Stimulated activated CD4-positive, alpha-beta T cell treated with anti-CD3 and anti-CD28 coated beads, Interleukin-4, amount 100 ng/mL, for 48 hours (primary cell): ENCODE results near the gene IWS1.
"Not testable (repeated sequence)": the region's sequence is repeated elsewhere in the genome, so short reads cannot be mapped to it uniquely, and the experiment has no call there.

Experiments
- DNase-seq, 2 donors: peaks; one replicate each; pipeline ENCODE4 v3.0.0-alpha.2; 2020; ENCODE audit warnings: low read depth in 2 of 2

IWS1 gene

GRCh38 chr2:127526132-127527000 is at the start of gene IWS1:
TSS of gene IWS1 (minus strand) at chr2:127526489. CDS start at chr2:127526208, 281 bp downstream.
- peak; percentile 85 to 91 for DNase-seq

GRCh38 chr2:127575941-127576432 is 49.7 kb upstream of the IWS1 start:
- DNase-seq = no peak

- DNase-seq = no peak
Measured at GRCh38 chr2:127575185-127575765, 49.0 kb upstream of the IWS1 start.

DNA sequence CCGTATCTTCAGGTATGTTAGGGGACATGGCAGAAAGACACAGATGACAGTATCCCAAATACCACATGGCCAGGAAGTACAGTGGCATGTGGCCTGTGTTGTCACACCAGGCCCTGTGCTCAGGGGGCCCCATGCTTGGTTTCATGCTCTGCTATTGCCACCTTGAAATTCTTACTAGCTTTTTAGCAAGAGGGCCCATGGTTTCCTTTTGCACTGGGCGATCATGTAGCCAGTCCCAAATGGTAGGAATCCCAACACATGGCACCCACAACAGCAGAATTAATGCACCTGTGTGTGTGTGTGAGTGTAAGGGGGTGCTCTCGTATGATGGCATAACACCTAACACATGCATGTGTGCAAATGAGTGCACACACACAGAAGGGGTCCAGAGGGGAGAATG is 48.4 kb upstream of the IWS1 start:
- DNase-seq = no peak

GRCh38 chr2:127573771-127574170 is 47.5 kb upstream of the IWS1 start:
- DNase-seq = no peak

DNA sequence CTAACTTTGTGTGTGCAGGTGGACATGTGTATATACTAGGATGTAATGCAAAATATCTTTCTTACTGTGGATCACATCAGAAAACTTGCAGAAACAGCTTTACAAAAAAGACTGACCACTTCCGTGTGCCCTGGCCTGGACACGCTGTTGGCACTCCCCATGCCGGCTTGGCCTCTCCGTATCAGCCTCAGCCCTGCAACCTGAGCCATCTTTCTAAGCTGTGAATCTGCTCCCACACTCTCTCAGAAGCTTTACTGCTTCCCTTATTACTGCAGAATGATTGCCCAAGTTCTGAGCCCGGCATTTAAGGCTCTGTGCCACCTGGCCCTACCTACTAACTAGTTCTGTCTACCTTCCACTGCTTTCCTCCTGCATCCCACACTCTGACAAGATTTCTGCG is 47.0 kb upstream of the IWS1 start:
- DNase-seq = no peak

DNA sequence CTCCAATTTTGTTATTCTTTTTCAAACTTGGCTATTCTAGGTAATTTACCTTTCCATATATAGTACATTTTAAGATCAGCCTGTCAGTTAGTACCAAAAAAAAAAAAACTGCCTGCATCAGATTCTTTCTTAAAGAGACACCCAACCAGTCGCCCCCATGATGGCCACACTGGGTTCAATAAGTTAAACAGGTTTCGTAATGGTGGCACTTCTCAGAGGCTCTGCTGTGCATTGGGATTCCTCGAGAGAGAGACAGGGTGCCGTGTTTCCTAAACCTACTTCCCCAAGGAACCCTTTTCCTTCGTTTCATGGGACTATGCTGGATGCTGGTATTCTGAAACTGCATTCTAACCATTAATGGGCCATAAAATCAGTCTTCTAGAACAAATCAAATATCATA is 46.6 kb upstream of the IWS1 start:
- DNase-seq = no peak

GRCh38 chr2:127572352-127572751 is 46.1 kb upstream of the IWS1 start:
- DNase-seq = not testable (repeated sequence)

DNA sequence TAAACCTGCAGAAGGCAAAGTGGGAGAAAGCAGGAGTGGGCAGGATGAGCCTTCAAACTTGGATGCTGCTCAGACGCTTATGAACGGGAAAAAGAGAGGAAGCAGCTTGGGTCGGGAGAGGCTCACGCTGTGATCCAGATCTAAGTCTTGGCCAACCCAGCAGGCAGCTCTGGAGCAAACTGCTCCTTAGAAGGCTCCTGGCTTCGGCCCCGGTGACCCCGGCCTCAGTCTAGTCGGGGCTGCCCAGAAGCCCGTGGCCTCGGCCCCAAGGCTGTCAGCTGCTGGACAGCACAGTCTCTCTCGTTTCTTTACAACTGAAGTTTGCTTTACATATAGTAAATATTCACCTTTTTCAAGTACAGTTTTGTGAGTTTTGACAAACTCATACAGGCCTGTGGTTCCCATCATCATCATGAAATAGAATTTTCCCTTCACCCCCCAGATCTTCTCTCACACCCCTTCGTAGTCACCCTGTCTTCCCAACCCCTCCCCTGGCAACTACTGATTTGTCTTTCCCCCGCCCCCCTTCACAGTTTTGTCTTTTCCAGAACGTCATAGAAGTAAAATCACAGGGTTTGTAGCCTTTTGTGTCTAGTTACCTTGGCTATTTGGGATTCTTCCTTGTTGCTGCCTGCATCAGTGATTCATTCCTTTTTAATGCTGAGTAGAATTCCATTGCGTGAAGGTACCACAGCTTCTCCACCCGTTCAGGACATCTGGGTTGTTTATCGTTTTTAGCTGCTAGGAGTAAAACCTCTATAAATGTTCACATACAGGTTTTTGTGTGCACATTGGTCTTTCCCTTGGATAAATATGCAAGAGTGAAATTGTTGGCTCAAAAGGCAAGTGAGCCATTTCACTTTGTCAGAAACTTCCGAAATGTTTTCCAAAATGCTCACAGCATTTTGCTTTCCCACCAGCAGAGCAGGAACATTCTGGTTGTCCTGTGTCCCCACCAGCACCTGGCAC is 44.3 kb upstream of the IWS1 start:
- no peak for DNase-seq

DNA sequence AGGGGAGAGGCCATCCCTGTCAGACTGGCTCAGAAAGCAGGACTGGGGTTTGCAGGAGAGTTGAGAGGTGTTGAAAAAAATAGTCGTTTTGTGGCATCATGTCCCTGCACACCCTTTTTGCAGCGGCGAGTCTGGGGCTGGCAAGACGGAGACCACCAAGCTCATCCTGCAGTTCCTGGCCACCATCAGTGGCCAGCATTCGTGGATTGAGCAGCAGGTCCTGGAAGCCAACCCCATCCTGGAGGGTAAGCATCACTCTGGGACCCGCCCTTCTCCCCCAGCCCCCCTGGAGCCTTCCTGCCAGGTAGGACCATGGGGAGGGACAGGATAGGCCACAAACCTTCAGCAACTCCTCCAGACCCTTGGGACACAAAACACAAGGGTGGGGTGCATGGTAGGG is 43.4 kb upstream of the IWS1 start:
- DNase-seq = no peak

DNA sequence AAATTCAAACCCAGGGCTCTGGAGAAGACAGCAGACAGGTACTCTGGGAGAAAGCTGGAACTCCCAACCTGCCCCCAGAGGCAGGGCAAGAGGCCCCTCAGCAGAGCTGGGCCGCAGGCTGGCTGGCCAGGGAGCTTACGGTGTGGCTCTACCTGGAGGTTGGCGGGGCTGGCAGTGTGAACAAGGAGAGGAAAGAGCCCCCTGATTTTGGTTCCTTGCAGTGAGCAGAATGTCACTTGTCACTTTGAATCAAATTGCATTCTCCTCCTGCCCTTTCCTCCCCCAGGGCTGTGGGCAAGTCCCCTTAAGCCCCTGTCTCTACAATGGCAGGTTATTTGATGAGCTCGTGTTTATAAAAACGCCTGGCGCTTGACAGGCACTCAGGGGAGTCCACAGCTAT is 41.8 kb upstream of the IWS1 start:
- no peak for DNase-seq

DNA sequence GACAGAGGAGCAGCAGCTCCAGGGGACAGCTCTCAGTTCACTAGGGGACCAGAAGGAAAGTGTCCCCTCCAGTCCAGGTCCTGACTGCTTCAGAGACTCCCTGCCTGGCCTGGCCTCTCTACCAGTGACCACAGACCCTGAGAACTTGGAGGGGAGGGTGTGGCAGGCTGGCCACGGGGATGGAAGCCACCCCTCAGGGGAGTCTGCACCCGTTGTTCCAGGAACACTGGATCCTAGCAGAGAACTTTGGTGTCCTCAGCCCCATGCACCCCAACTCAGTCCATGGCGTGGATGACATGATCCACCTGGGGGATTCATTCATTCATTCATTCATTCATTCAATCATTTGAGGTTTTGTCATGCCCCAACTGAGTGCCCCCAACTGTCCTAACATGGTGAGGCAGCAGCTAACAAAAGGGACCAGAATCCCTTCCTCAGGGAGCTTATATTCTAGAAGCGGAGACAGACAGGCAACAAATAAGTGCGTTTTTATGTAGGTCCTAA is 41.1 kb upstream of the IWS1 start:
- DNase-seq = no peak

- DNase-seq = no peak
Measured at GRCh38 chr2:127566576-127566975, 40.3 kb upstream of the IWS1 start.

DNA sequence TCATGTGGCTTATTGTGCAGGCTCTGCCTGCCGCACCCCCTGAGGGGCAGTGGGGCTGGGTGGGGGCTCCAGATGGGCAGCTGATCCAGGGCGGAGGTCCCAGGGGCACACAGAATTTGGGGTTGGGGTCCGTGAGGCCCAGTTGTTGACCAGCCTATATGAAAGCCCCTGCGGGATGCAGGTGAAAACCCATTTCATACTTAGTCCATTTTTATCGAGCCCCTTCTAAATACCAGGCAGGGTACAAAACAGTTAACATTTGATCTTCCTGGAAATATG is 39.8 kb upstream of the IWS1 start:
- DNase-seq = no peak

- DNase-seq = no peak
Measured at GRCh38 chr2:127565261-127566138, 39.2 kb upstream of the IWS1 start.

- DNase-seq = no peak
Measured at GRCh38 chr2:127564429-127565260, 38.4 kb upstream of the IWS1 start.

DNA sequence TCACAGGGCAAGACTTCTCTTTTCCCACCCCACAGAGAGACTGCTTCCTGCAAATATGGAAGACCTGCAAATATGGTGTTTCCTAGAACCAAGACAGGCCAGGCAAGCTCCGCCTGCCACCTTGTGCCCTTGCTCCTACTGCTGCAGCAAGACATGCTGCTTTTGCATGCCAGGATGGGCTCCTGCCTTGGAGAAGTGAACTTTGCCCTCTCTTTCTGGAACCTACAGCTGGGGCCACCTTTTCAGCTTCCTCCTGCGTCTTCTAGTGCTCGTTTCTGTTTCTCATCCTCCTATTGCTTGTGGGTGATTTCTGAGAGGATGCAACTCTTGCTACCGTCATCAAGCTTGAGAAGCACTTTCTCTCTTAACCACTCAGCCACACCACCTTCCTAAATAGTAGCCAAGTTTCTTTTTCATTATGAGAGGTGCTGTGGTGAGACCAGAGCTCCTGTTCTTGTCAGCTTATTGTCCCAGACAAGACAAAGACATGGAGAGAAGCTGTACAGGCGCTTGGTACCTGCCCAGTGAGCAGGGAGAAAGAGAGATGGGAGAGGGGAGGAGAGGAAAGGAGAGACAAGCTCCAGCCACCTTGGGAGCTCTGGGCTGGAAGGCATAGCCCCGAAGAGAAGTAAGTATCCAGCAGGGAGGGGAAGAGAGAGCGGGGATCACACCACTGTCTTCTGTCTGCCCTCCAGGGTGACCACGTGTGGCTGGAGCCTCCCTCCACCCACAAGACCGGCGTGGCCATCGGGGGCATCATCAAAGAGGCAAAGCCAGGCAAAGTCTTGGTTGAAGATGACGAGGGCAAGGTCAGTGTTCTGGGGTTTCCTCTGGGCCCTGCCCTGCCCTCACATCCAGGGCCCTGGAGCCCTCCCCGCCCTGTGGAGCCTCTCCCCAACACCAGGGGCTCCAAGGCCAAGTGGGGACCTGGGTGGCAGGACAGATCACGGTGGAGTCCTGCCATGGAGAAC is 37.5 kb upstream of the IWS1 start:
- peak in 1 of 2 donors; percentile 11 for DNase-seq

DNA sequence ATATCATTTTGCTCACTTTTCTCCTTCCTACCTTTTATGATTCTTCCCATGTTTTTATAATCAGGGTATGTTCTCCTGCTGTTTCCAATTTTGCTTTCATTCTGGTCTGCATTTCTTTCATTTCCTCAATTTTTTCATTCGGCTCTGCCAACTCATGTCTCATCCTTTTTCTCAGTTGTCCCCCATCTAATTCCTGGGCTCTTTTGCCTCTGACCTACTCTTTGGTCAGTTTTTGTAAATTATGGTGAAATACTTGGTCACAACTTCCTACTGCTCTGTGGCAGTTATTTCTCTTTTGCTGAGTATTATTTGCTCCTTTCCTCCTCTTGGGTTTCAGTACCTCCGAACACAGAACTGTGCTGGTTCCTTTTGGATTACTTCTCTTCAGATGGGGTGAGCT is 36.6 kb upstream of the IWS1 start:
- DNase-seq = no peak

GRCh38 chr2:127561371-127561770 is 35.1 kb upstream of the IWS1 start:
- DNase-seq = no peak
